ENCODE measurements around the gene CALCA.

CALCA gene

GRCh38 chr11:14981507-14981906, 9.4 kb upstream of the CALCA start:
- no peak overlapping the region for H3K4me3 ChIP-seq (ENCODE audit: low read depth, low read length)
- ChIA-PET CTCF (interaction anchor here (1.1 kb wide), 1 partner anchor 25 kb away, joined by 6 read pairs; no protein-coding TSS in a partner anchor), POLR2A (no interaction called here)
- TF ChIP-seq CTCF (IDR thresholded peaks at IDR 0.05; ENCODE audit: insufficient read depth, low read length, missing control alignments): no peak
- no peak for DNase-seq (ENCODE audit: low read depth, low spot score)

GRCh38 chr11:14980854-14981253, 8.7 kb upstream of the CALCA start:
- DNase-seq (ENCODE audit: low read depth, low spot score): peak; percentile 23
- CTCF ChIA-PET: interaction anchor here (1.1 kb wide), 1 partner anchor 25 kb away, joined by 6 read pairs; no protein-coding TSS in a partner anchor
- POLR2A ChIA-PET: no interaction called here
- no peak for TF ChIP-seq CTCF (IDR thresholded peaks at IDR 0.05; ENCODE audit: insufficient read depth, low read length, missing control alignments)
- H3K4me3 ChIP-seq (ENCODE audit: low read depth, low read length): no peak overlapping the region

- POLR2A ChIA-PET: no interaction called here
- TF ChIP-seq CTCF (IDR thresholded peaks at IDR 0.05; ENCODE audit: insufficient read depth, low read length, missing control alignments): no peak
- CTCF ChIA-PET: interaction anchor here (1.6 kb wide), 1 partner anchor 230 kb away, joined by 6 read pairs; no protein-coding TSS in a partner anchor
- H3K4me3 ChIP-seq (ENCODE audit: low read depth, low read length): no peak overlapping the region
- DNase-seq (ENCODE audit: low read depth, low spot score): no peak
Measured at GRCh38 chr11:14977101-14977880, 5.1 kb upstream of the CALCA start.

GRCh38 chr11:14975252-14975587, 3.1 kb upstream of the CALCA start:
- TF ChIP-seq CTCF (IDR thresholded peaks at IDR 0.05; ENCODE audit: insufficient read depth, low read length, missing control alignments): no peak
- ChIA-PET POLR2A (no interaction called here), CTCF (interaction anchor here (1.0 to 2.3 kb wide), 9 partner anchors 10 to 235 kb away, joined by 3 to 8 read pairs (median 4); no protein-coding TSS in a partner anchor)
- DNase-seq (ENCODE audit: low read depth, low spot score): no peak
- H3K4me3 ChIP-seq (ENCODE audit: low read depth, low read length): no peak overlapping the region

- ChIA-PET CTCF (interaction anchor here (0.6 to 2.3 kb wide), 13 partner anchors 11 to 236 kb away, joined by 3 to 8 read pairs (median 4); no protein-coding TSS in a partner anchor), POLR2A (no interaction called here)
- no peak for DNase-seq (ENCODE audit: low read depth, low spot score)
- peak; percentile 53 for TF ChIP-seq CTCF (IDR thresholded peaks at IDR 0.05; ENCODE audit: insufficient read depth, low read length, missing control alignments)
- no peak overlapping the region; the same call in 1 of the 2 replicates for H3K4me3 ChIP-seq (ENCODE audit: low read depth, low read length)
Measured at GRCh38 chr11:14974515-14975251, 2.5 kb upstream of the CALCA start.

All from AG04449 (cell line).